ENCODE results near the gene RAD51B.
"Not testable (repeated sequence)": the region's sequence is repeated elsewhere in the genome, so short reads cannot be mapped to it uniquely, and the experiment has no call there.

Gene RAD51B

GRCh38 chr14:68404146-68404527 is 584.6 kb downstream of the RAD51B start:
- no peak for DNase-seq (ENCODE audit: low read depth in 3 of 3)

GRCh38 chr14:68404652-68405183 is 585.1 kb downstream of the RAD51B start:
- DNase-seq (ENCODE audit: low read depth in 3 of 3): no peak

GRCh38 chr14:68405961-68406360 is 586.4 kb downstream of the RAD51B start:
- DNase-seq (ENCODE audit: low read depth in 3 of 3): no peak

- no peak for DNase-seq (ENCODE audit: low read depth in 3 of 3)
These were observed 587.7 kb downstream of the RAD51B start for GRCh38 chr14:68407285-68407684.

GRCh38 chr14:68407825-68408224 is 588.2 kb downstream of the RAD51B start:
- no peak for DNase-seq (ENCODE audit: low read depth in 3 of 3)

- no peak for DNase-seq (ENCODE audit: low read depth in 3 of 3)
These were observed 589.1 kb downstream of the RAD51B start for GRCh38 chr14:68408680-68409079.

- no peak for DNase-seq (ENCODE audit: low read depth in 3 of 3)
These were observed 589.8 kb downstream of the RAD51B start for GRCh38 chr14:68409387-68409786.

- DNase-seq (ENCODE audit: low read depth in 3 of 3): no peak
These were observed 593.2 kb downstream of the RAD51B start for GRCh38 chr14:68412505-68413465.

GRCh38 chr14:68413509-68413908 is 593.9 kb downstream of the RAD51B start:
- DNase-seq (ENCODE audit: low read depth in 3 of 3): no peak

- DNase-seq (ENCODE audit: low read depth in 3 of 3): no peak
These were observed 594.5 kb downstream of the RAD51B start for GRCh38 chr14:68414121-68414520.

- DNase-seq (ENCODE audit: low read depth in 3 of 3): no peak
These were observed 596.6 kb downstream of the RAD51B start for GRCh38 chr14:68416171-68416570.

GRCh38 chr14:68417009-68417650 is 597.6 kb downstream of the RAD51B start:
- DNase-seq (ENCODE audit: low read depth in 3 of 3): no peak

- no peak for DNase-seq (ENCODE audit: low read depth in 3 of 3)
These were observed 598.9 kb downstream of the RAD51B start for GRCh38 chr14:68418174-68419118.

GRCh38 chr14:68420350-68420749 is 600.8 kb downstream of the RAD51B start:
- DNase-seq (ENCODE audit: low read depth in 3 of 3): no peak

- DNase-seq (ENCODE audit: low read depth in 3 of 3): no peak
These were observed 601.5 kb downstream of the RAD51B start for GRCh38 chr14:68421116-68421515.

GRCh38 chr14:68423686-68424085 is 604.1 kb downstream of the RAD51B start:
- DNase-seq (ENCODE audit: low read depth in 3 of 3): no peak

- DNase-seq (ENCODE audit: low read depth in 3 of 3): no peak
These were observed 605.0 kb downstream of the RAD51B start for GRCh38 chr14:68424443-68425172.

GRCh38 chr14:68426661-68427549 is 607.3 kb downstream of the RAD51B start:
- no peak for DNase-seq (ENCODE audit: low read depth in 3 of 3)

- DNase-seq (ENCODE audit: low read depth in 3 of 3): no peak
These were observed 607.9 kb downstream of the RAD51B start for GRCh38 chr14:68427550-68427890.

- DNase-seq (ENCODE audit: low read depth in 3 of 3): not testable (repeated sequence)
These were observed 609.3 kb downstream of the RAD51B start for GRCh38 chr14:68428900-68429299.

Data from stimulated activated CD4-positive, alpha-beta T cell treated with anti-CD3 and anti-CD28 coated beads, TNF-alpha, amount 100 ng/mL, for 4 hours (primary cell).